HG03342 (cell line): ENCODE results near the gene TBCEL.
"Not testable (repeated sequence)": the region's sequence is repeated elsewhere in the genome, so short reads cannot be mapped to it uniquely, and the experiment has no call there.

Source experiments
- ATAC-seq: cut with Tn5 transposase; IDR thresholded peaks from one replicate; pipeline ENCODE4 v1.9.1; 2021; ENCODE audit warnings: mild to moderate bottlenecking, moderate library complexity; ENCODE audit not compliant: unreplicated experiment

TBCEL gene

GRCh38 chr11:121024989-121025388, 1.1 kb downstream of the TBCEL start:
- peak; percentile 36 for ATAC-seq

- no peak for ATAC-seq
Measured at GRCh38 chr11:121029153-121029552, 5.3 kb downstream of the TBCEL start.

- ATAC-seq, result no peak
Measured at GRCh38 chr11:121029813-121030445, 6.0 kb downstream of the TBCEL start.

GRCh38 chr11:121031167-121031566, 7.3 kb downstream of the TBCEL start:
- ATAC-seq, result no peak

- ATAC-seq, result not testable (repeated sequence)
Measured at GRCh38 chr11:121031648-121032047, 7.7 kb downstream of the TBCEL start.

- no peak for ATAC-seq
Measured at GRCh38 chr11:121032546-121032945, 8.6 kb downstream of the TBCEL start.

- ATAC-seq, result no peak
Measured at GRCh38 chr11:121033635-121034034, 9.7 kb downstream of the TBCEL start.

GRCh38 chr11:121035169-121035755, 11.4 kb downstream of the TBCEL start:
- ATAC-seq, result no peak

GRCh38 chr11:121035780-121036179, 11.9 kb downstream of the TBCEL start:
- ATAC-seq, result peak; percentile 47

- no peak for ATAC-seq
Measured at GRCh38 chr11:121037016-121037415, 13.1 kb downstream of the TBCEL start.

- no peak for ATAC-seq
Measured at GRCh38 chr11:121038648-121039409, 14.9 kb downstream of the TBCEL start.

GRCh38 chr11:121039971-121040613, 16.2 kb downstream of the TBCEL start:
- no peak for ATAC-seq

GRCh38 chr11:121040614-121041002, 16.7 kb downstream of the TBCEL start:
- ATAC-seq, result no peak

GRCh38 chr11:121041072-121041471, 17.2 kb downstream of the TBCEL start:
- no peak for ATAC-seq

GRCh38 chr11:121042296-121042695, 18.4 kb downstream of the TBCEL start:
- ATAC-seq, result no peak

- ATAC-seq, result no peak
Measured at GRCh38 chr11:121047926-121048325, 24.0 kb downstream of the TBCEL start.

- no peak for ATAC-seq
Measured at GRCh38 chr11:121048464-121049233, 24.7 kb downstream of the TBCEL start.

- ATAC-seq, result no peak
Measured at GRCh38 chr11:121053244-121053643, 29.3 kb downstream of the TBCEL start.

GRCh38 chr11:121054266-121054665, 30.4 kb downstream of the TBCEL start:
- ATAC-seq, result no peak

- no peak for ATAC-seq
Measured at GRCh38 chr11:121055076-121055475, 31.2 kb downstream of the TBCEL start.

GRCh38 chr11:121057922-121058321, 34.0 kb downstream of the TBCEL start:
- ATAC-seq, result no peak
